ENCODE results near the gene NIN.

The NIN gene

DNA sequence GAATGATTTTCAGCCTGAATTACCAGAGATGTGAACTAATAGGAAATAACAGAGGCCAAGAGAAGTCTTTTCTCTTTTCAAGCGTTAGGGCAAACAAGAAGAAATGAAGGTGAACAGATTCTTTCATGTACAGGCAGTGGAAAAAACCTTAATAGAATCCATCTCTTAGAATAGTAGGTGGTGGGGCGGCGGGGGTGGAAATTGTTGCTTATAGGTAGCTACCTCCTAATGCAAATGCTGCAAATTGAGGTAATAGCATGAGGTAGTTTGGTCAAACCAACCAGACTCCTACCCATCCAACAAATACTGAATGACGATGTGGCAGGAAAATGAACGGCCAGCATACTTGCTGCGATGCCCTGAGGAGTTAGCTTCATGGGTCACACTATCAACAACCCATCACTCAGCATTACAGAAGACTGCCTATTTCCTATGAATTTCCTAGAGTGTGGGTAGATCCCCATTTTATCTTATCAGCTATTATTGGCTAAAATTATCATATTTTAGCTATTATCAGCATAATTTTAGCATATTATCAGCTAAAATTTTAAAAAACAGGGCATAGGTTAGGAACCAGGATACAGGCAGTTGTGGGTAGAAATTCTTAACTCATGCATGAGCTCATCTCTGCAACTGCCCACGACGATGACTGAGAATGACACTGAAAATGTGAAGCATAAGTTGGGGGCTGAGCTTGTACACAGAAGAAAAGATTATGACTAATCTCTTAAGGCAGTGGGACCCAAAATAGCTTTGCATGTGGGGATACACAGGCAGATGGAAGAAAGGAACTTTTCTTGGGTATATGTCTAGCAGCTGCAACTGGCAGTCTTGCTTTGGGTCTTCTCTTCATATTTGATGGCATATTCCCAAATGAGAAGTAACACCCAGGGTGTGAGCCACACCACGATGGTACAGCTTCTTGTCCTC is 68.7 kb downstream of the NIN start:
- no peak for DNase-seq (ENCODE audit: low read depth)

DNA sequence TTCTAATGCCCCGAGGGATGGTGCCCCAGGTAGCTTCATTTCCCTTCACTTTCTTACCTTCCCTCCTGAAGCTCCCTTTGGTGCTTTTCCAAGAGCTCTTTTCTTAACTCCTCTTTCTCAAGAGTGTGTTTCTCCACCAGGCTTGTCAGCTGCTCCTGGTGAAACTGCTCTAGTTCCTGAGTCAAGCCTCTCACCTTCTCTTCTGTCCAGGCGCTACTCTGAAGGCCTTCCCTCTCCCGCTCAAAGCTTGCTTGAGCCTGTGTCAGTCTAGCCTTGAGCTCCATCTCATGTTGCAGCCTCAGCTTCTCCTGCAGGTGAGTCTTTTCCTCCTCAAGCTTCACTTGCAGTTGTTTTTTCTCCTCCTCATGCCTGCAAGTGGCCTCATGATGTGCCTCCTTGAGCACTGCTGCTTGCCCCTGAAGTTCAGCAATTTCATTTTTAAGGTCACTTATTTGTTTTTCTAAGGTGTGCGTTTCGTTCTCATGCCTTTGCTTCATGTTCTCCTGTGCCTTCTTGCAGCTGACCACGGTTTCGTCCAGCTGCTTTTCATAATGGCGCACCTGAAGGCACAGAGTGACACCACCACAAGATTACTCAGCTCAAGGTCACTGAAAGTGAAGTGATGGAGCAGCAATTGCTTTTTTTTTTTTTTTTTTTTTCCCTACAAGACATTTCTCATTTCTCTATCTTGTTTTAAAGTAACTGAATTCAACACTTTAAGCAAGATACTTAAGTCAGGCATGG is 71.0 kb downstream of the NIN start:
- DNase-seq (ENCODE audit: low read depth) = no peak

DNA sequence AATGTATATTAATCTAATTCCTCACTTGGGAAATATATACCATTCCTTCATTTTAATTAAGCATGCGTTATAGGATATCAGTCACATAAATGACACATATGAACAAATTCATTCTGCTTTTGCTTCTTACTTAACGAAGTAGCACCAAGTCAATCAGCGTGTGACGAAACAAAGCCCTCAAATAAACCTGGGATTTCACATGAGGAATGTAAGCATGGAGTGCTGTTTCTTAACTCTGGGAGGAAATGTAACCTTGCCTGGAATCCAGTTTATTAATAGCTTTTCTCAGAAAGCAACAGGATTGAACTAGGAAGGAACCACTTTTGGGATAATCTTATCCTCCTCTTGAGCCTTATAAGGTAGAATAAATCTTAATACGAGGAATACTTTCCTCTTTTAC is 72.0 kb downstream of the NIN start:
- no peak for DNase-seq (ENCODE audit: low read depth)

DNA sequence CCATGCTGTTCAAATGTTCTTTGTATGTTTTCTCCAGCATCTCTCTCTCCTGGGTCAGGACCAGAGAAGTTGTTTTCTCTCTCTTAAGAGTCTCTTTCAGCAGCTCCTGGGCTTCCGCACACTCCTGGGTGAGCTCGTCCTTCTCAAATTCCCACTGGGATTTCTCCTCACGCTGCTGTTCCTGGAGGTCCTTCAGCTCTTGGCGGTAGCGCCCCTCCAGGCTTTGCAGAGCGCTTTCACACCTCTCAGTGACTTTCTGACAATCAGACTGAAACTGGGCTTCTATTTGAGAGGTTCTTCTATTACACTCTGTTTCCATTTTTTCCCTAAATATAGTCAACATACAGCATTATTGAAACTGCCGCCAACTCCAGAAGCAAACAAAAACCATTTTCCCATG is 72.7 kb downstream of the NIN start:
- DNase-seq (ENCODE audit: low read depth) = no peak

DNA sequence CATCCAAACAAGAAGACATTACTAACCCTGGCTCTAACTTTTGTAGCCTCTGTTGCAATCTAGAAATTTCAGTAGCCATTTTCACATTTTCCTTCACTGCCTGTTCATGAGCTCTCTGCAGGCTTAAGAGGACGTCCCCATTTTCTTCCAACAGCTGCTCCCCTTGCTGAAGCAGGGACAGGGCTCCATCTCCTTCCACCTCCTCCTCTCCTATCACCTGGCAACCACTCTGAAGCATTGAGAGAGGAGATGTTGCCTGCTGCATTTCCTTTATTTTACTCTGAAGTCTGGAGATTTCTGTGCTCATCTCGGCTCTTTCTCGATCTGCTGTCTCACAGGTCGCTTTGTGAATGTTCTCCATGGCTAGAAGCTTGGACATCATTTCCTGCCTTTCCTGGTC is 73.3 kb downstream of the NIN start:
- DNase-seq (ENCODE audit: low read depth) = no peak

DNA sequence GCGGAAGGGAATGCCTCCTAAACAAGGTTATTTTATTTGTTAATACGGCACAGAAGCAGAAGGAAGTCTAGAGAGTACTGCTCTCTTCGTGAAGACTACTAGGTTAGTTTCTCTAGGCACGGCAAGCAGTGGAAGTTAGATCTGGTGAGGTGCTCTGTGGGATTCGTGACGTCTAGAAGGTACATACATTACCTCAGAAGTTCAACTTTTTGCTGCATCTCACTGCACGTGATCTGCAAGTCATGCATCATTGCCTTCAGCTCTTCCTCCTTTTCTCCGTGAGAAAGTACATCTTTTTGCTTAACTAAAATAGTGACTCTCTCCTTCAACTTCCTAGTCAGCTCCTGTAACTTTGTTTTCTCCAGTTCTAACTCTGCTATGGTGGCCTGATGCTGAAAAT is 74.7 kb downstream of the NIN start:
- DNase-seq (ENCODE audit: low read depth) = no peak

DNA sequence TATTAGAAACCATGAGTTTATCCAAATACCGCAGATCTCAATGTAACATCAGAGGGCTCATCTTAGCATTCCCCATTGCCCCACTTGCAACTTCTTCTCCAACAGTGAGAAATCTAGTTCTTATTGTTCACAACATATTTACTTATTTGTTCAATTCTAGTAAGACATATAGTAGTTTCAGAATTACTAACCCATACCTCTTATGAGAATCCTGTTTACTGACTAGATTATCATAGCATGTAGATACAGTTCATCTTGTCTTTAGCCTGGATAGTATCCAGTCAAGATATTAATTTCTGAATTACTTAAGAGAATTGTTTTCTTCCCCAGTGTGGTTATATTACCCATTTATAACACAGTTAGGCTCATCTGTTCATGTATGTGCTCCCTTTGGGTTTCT is 80.6 kb downstream of the NIN start:
- no peak for DNase-seq (ENCODE audit: low read depth)

DNA sequence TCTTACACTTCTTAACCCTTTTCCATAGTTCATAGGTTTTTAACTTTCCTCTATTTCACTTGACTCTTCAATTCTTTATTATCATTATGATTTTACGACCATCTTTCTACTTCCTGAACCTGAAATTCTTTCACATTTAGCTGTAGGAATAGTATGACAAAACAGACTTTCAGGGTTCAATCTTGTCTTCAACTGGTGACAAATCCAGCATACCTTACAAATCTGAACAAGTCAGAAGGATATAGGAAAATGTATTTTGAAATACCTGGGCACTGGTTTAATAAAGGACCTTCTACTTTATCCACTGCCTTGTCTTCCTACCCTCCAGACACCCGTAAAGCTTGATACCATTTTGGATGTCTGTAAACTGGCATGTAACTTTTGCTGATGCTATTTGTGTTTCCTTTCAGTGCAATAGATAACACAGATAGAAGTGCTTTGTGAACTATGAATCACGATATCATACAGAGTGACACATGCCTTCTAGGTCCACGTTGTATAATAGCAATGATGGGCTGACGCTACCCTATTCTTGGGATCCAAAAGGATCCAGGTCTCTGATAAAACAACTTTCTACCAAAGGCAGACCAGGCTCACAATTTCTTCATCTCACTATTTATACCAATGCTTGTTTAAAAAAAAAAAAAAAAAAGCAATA is 85.4 kb downstream of the NIN start:
- no peak for DNase-seq (ENCODE audit: low read depth)

DNA sequence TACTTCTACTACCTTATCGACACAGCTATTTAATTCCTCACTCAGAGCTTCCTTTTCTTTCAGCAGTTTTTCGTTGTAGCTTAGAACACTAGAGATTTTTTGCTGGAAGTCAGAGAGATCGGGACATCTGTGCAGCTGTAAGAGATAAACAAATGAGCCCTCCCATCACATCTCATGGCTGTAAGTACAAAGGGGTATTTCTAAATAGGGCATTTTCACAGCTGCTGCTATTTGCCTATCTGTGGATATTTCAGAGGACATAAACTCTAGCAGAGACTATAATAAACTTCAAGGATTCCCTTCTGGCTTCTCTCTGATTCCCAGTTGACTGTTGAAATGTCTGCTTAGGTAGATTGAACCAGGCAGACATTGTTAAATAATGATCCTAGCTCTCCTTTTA is 86.7 kb downstream of the NIN start:
- no peak for DNase-seq (ENCODE audit: low read depth)

DNA sequence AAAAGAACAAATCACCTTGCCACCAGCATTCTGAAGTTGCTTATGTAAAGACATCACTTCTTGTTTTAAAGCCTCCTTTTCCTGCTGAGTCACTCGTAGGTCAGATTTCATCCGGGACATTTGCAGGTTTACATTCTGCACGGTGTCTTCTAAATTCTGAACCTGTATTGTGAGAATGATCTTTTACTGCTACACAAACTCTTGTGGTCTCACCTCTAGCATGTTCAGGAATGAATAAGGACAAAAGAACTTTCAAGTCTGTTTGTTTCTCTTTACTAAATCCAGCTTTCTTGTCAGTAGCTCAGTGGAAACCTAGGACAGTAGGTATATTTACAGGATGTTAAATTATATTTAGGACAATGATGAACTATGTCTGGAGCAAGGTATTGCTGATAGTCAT is 89.4 kb downstream of the NIN start:
- DNase-seq (ENCODE audit: low read depth) = no peak

DNA sequence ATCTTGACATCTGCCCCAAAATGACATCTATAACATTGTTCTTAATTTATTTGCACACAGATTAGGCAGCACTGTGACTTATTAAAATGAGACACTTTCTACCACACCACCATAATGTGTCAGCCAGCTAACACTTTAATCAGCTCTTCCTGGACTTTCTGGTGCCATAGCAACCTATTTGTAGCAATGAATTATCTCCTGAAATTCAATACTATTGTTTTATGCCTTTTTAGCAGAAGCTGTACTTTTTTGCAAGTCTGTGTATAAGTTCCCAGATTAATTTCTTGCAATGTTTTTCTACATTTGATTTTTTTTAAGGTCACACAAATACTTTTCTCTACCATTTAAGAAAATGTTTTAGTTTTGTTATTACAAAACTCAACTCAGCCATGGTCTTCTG is 90.1 kb downstream of the NIN start:
- no peak for DNase-seq (ENCODE audit: low read depth)

DNA sequence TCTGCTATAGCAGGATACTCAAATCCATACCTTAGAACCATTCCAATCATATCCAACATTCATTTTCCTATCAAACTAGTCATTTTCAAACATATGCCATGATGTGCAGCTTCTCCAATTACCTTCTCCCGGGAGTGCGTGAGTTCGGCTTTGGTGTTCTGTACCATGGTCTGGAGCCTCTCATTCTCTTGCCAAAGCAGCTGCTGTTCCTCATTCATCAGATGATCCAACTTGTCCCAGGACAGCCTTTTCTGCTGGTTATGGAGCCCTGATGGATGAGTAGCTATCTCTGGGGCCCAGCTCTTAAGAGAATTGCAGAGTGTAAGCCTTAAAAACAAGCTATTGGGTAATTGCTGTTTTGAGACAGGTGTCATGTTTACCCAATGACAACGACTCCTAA is 91.8 kb downstream of the NIN start:
- DNase-seq (ENCODE audit: low read depth) = no peak

DNA sequence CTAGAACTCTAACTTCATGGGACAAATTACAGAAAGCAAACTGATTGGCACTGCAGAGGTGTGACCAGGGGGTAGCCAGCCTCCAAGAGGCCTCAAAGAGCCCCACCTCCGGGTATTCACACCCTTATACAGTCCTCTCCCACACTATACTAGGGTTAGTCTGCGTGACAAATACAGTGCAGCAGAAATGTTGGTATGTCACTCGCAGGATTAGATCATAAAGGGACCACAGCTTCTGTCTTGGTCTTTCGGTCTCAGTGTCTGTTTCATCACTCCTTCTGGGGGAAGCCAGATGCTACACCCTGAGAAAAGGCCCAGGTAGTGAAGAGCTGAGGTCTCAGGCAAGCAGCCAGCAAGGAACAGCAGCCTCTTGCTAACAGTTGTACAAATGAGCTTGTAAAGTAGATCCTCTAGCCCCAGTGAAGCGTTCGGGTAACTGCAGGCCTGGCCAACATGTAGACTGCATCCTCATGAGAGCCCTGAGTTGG is 94.0 kb downstream of the NIN start:
- no peak for DNase-seq (ENCODE audit: low read depth)

DNA sequence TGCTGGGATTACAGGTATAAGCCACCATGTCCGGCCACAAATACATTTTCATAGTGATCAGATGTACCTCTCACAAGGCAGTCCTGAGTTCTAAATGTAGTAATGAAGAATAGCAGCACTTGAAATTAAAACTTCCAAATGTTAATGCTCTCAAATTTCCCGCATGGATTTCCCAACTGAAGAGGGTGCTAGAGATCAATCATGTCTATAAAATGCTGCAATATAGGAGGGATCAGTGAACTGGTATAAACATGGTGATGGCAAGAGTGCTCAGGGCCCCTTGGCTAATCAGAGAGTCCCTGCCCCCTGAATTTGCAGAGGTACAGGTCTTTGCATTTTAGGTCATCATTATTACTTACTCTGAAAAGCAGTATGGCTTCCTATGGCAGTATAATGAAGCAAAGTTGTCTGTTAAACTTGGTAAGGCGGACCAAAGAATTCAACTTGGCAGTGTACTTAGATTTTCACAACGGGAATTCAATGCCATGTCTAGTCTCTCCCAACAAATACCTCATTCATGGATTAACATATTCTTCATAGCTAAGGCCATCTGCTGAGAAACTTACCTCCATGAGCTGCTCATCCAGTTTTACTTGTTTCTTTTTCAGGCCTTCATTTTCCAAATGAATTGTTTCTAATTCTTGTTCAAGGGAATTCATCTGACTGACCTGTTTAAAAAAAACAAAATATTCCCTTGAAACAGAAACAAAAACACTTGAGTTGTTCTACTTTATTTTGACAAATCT is 95.8 kb downstream of the NIN start:
- DNase-seq (ENCODE audit: low read depth) = no peak

DNA sequence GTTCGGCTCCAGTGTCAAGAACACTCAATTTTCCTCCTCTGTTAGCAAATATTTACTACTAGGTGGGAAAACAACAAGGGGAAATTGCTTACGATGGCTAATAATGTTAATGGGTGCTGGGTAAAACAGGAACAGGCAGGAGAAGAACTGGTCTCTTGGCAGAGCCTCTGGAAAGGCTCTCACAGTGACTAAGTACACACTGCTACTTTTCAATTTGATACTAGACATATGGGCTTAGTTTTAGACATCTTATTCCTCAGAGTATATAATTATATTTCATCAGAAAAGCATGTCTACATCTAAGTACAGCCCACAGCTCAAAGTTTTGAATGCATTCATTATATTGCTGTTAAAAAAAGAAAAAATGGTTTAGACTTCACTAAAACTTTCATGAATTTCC is 97.5 kb downstream of the NIN start:
- no peak for DNase-seq (ENCODE audit: low read depth)

DNA sequence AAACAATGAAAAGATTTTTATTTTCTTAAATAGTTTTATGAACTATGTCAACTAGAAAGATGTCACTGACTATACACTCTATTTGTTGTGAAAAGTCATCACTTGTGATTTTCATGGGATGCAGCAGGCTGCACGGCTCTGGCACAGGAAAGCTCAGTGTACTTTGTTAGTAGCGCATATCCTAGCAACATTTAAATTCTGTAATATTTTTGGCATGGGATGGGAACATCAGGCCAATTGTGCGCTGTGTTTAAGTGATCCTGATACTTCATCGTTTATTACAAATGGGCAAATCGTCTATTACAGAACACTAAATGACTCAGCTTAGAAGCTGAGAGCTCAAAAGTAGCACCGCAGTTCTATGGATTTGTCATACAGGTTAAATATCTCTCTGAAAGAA is 102.1 kb downstream of the NIN start:
- no peak for DNase-seq (ENCODE audit: low read depth)

DNA sequence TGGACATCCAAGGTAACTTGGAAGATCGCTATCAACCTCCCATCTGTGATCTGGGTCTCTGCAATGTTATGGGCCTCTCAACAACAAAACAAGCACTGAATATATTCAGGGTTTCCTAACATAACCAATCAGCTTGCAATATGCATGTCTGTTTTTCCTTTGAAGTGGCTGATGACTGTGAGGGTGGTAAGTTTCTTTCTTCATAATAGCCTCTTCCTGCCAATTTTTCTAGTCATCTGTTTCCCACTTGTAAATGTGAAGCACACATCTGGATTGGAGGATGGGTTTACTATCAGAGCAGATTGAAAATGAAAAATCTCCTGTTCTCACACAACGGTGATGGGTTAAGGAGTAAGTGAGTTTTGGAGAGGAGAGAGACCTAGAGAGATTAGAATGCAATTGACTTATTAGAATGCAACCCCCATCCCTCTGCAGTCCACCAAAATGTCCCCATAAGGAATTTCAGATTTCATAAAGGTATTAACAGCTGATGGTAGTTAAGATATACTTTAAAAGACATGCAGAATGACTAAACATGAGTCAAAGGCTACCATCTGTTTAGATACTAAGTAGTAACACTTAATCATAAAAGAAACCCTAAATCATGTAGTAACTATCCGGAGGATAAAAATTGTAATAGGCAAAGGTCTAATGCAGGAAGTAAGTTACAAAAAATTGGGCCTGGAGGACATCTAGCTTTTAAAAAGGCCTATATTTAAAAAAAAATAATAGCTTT is 104.4 kb downstream of the NIN start:
- DNase-seq (ENCODE audit: low read depth) = no peak

DNA sequence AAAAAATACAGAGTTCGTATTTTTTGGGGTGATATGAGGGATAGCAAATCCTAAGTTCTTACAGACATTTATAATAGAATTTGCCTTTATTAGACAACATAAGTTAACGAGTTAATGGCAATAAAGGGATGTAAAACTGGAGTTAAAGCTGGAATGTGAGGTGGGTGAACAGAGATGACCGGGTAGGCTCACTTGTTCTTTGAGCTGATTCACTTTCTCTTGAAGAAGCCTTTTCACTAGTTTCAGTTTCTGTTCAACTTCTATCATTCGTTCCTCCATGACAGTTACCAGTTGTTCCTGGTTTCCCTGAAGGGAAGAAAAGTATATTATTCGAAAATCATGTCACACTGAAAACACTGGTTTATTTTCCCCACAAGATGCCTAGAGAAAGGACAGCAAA is 105.2 kb downstream of the NIN start:
- DNase-seq (ENCODE audit: low read depth) = no peak

DNA sequence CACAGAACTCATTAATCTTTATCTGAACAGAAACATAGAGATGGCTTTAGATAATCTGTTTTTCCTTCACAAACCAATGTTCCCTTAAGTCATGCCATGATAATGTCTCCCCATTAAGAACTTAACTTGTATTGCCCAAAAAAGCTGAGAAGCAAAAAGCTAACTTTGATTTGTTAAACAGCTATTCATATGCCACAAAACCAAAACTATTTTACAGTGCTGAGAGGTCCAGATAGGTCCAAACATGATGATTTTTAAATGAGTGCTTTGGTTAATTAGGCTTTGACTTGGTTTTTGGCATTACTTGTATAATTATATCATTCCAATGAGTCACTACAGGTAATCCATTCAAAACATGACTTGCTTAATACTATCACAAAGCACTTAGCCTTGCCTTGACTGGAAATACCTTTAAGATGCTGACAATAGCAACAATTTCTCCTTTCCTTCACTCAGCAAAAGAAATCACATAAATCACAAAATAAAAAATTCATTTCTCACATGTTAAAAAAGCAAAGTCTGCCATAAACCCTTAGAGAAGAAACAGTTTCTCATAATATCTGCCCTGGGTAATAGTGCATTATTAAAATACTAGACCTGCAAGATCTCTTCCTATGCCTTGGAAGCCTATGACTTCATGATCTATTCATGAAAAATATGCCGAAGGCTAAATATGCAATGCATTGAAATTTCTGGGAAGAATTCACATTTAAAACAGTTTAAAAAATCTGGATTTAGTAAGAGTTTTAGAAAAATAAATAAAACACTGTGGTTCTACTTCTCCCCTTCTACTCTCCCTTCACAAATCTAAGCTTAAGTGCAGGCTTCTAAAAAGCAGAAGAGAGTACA is 110.8 kb downstream of the NIN start:
- DNase-seq (ENCODE audit: low read depth) = no peak

DNA sequence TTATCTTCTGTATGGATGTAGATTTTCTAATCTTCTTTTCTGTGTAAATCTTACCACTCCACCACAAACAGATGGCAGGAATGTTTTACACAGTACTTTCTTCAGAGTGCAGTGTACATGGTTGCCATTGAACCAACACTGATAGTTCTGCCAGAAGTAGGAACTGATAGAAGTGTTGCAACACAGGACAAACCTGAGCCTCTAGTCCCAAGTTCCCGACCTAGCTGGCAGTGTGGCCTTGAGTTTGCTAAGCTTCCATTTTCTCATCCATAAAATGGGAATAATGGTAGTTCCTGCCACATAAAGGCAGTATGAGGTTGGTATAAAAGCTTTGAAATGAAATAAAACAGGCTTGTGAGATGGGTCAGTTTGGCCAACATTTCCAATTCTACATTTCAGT is 112.0 kb downstream of the NIN start:
- no peak for DNase-seq (ENCODE audit: low read depth)

Measured in T follicular helper cell (primary cell).